Measurements from ENCODE around the gene GSE1. TPM values are rescaled to one million over a fixed set of nuclear protein-coding genes. Genes with fewer than 3 reads are reported as not detected.

GSE1 gene
- total RNA-seq, 1 experiment from 2014 or later: 90.2 TPM

GRCh38 chr16:85646976-85647375 is 33.9 kb downstream of the GSE1 start (continued):
- no peak for TF ChIP-seq ZBTB33 (IDR thresholded peaks at IDR 0.05; ENCODE audit: extremely low read depth, insufficient replicate concordance, low read length)

- Histone ChIP-seq H3K79me2 (ENCODE audit: insufficient read depth, low read length) (peaks cover 17% of the 10 kb centered on the region; the same call in 1 of the 2 replicates), H3K9me2 (ENCODE audit: insufficient read depth) (no peaks in the 10 kb centered on the region), H3K36me3 (ENCODE audit: control insufficient read depth in 1 of 2, insufficient read depth in 2 of 2, low read length in 2 of 2) (no peaks in the 10 kb centered on the region; a peak in 1 of 4 replicates), H3K27me3 (ENCODE audit: insufficient read depth, low read length) (no peaks in the 10 kb centered on the region), H2AFZ (ENCODE audit: low read depth, low read length, poor library complexity, severe bottlenecking) (no peak overlapping the region), H3K4me1 (ENCODE audit: control insufficient read depth in 1 of 2, insufficient read depth in 2 of 2, low read length in 2 of 2) (peaks cover 30 to 60% of the 10 kb centered on the region in 2 experiments), H3K9me3 (ENCODE audit: control insufficient read depth in 1 of 2, insufficient read depth in 1 of 2, low read depth in 1 of 2, low read length in 2 of 2) (no peaks in the 10 kb centered on the region), H3K4me3 (replicated peaks in 1 of 2; ENCODE audit: low read depth in 1 of 2, low read length in 2 of 2) (no peak overlapping the region), H4K20me1 (ENCODE audit: insufficient read depth) (peaks cover 13% of the 10 kb centered on the region; the same call in 1 of the 2 replicates), H3K9ac (ENCODE audit: low read length) (no peak overlapping the region), H3K27ac (ENCODE audit: low read depth, low read length) (no peak overlapping the region), H3K4me2 (ENCODE audit: low read length) (no peak overlapping the region)
- TF ChIP-seq ZNF274 (IDR thresholded peaks at IDR 0.05; ENCODE audit: low read depth, low read length): no peak
- no peak for TF ChIP-seq POLR2A (IDR thresholded peaks at IDR 0.05; ENCODE audit: borderline replicate concordance, extremely low read depth, insufficient read depth, insufficient read length)
- TF ChIP-seq REST (IDR thresholded peaks at IDR 0.05; ENCODE audit: low read depth): no peak
- TF ChIP-seq EZH2phosphoT487 (IDR thresholded peaks at IDR 0.05; ENCODE audit: borderline replicate concordance): no peak
- no peak for TF ChIP-seq SIN3A (IDR thresholded peaks at IDR 0.05; ENCODE audit: low read depth)
- no peak for TF ChIP-seq ATF3 (IDR thresholded peaks at IDR 0.05)
- TF ChIP-seq POLR2AphosphoS5 (IDR thresholded peaks at IDR 0.05; ENCODE audit: low read depth, low read length): no peak
- no peak for TF ChIP-seq ELF1 (IDR thresholded peaks at IDR 0.05; ENCODE audit: borderline replicate concordance, low read depth)
- no peak for TF ChIP-seq RAD21 (IDR thresholded peaks at IDR 0.05; ENCODE audit: low read depth)
- no TSS peak for BruUV-seq (replicated peaks)
- DNase-seq (ENCODE audit: low read depth, low spot score): no peak
- ChIA-PET RAD21 (ENCODE audit: low non-redundant PET in 1 of 2, low total read pairs in 2 of 2, uncharacterized antibody in 2 of 2, unreplicated experiment in 2 of 2) (no interaction called here), POLR2A (no interaction called here), CTCF (interaction anchor here (1.5 kb wide), 1 partner anchor 11 kb away, joined by 3 read pairs; no protein-coding TSS in a partner anchor)
- intact Hi-C loops (cut with micrococcal nuclease): no loop called here
- no peak for ATAC-seq
These were observed 35.1 kb downstream of the GSE1 start for GRCh38 chr16:85648070-85648714.
